ENCODE results near the gene CHTF18.
"Not testable (repeated sequence)": the region's sequence is repeated elsewhere in the genome, so short reads cannot be mapped to it uniquely, and the experiment has no call there.

The CHTF18 gene

GRCh38 chr16:788399-789126 is at the start of gene CHTF18:
Gene CHTF18 (plus strand): TSS chr16:788620. CDS start chr16:788685, 65 bp downstream.
- DNase-seq (ENCODE audit: low spot score): peak; percentile 90

GRCh38 chr16:739560-740458 is 48.6 kb upstream of the CHTF18 start:
- no peak for DNase-seq (ENCODE audit: low spot score)

DNA sequence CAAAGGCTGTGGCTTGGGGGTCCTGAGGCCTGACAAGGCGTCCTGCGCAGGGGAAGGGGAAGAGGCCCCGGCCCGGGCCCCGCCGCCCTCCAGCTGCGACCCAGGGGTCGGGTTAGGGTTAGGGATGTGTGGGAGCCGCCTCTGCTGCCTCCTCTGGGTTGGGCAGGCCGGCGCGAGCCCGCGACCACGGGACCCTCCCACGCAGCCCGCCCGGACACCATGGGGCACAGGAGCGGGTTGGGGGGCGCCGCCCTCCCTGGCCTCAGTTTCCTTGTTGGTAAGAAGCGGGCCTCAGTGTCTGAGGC is 48.0 kb upstream of the CHTF18 start:
- no peak for DNase-seq (ENCODE audit: low spot score)

DNA sequence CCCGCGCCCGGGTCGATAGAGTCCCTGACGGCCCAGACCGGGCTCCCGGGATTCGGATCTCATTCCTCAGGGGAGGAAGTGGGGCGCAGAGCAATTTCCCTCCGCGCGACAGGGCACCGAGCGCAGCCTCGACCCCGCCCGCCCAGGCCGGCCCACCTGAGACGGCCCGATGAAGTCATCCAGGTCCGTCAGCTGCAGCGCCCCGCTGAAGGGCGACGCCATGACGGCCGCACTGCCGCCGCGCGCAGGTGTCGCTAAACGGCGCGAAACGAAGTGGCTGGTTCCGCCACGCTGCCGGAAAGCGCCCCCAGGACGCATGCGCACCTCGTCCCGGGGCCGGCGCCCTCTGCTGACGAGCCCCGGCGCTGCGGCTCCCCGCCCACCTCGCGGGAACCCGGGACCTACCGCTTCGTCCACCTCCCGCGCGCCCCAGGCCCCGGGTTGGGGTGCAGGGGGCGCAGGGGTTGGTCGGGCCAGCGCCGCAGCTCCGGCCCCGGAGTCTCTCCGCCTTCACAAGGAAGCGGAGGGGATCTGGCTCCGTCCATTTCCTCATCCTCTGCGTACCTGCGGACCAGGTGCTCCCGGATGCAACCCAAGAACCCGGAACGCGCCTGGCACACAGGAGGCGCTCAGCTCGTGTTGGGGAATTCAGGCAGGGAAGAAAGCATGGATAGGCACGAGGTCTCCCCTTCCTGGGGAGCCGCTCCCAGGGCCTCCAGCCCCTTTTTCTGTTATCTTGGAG is 47.5 kb upstream of the CHTF18 start, which contains the start of gene CIAO3:
Gene CIAO3, minus strand, starts transcription at position 234 of the 742 bp plus-strand sequence. Its CDS starts 12 bp downstream, at position 222.
- DNase-seq (ENCODE audit: low spot score): peak; percentile 92

- DNase-seq (ENCODE audit: low spot score): no peak
Measured at GRCh38 chr16:741986-742629, 46.3 kb upstream of the CHTF18 start.

DNA sequence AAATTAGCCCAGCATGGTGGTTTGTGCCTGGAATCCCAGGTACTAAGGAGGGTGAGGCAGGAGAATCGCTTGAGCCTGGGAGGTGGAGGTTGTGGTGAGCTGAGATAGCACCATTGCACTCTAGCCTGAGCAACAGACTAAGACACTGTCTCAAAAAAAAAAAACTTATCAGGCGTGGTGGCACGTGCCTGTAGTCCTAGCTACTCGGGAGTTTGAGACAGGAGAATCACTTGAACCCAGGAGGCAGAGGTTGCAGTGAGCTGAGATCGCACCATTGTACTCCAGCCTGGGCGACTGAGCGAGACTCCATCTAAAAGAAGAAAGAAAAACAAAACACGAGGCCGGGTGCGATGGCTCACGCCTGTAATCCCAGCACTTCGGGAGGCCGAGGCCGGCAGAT is 45.5 kb upstream of the CHTF18 start:
- DNase-seq (ENCODE audit: low spot score): not testable (repeated sequence)

DNA sequence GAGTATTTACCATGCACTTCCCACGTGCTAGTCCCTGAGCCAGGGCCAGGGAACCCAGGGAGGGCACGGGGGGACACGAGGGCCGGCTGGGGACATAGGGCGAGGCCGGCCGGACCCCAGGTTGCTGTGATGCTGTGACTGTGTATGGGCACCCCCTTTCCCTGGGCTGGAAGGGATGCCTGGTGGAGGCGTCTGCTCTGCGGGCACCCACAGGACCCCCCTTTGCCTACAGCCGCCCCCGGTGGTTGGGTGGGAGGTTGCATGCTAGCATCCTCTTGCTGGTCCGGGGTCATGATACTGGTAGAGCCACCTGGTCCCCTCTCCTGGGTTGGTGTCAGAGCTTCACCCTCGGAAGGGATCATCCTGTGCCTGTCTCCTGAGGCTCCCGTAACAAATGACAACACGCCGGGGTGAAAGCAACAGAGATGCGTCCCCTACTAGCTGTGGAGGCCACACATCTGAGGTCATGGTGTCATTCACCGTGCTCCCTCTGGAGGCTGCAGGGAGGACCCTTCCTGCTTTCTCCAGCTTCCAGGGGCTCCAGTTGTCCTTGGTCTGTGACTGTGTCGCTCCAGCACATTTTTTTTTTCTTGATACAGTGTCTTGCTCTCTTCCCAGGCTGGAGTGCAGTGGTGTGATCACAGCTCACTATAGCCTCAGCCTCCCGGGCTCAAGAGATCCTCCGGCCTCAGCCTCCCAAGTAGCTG is 44.5 kb upstream of the CHTF18 start:
- no peak for DNase-seq (ENCODE audit: low spot score)

DNA sequence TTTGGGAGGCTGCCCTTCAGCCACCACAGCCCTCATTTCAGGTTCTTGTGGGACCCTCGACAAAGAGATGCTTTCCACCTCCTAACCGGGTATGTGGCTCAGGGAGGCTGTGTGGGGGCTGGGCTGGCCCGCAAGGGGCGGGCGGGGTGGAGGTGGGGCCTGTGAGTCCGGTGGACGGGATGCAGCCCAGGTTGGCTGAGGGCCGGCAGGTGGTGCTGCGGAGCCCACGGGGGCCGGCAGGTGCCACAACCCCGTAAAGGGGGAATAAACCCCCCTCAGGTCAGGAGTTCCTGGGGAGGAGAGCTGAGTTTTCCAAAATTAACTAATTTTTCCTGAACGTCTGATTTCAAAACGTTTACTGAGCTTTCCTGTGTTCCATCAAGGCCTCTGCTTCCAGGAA is 42.7 kb upstream of the CHTF18 start:
- DNase-seq (ENCODE audit: low spot score): no peak

GRCh38 chr16:746637-747036 is 41.8 kb upstream of the CHTF18 start:
- no peak for DNase-seq (ENCODE audit: low spot score)

DNA sequence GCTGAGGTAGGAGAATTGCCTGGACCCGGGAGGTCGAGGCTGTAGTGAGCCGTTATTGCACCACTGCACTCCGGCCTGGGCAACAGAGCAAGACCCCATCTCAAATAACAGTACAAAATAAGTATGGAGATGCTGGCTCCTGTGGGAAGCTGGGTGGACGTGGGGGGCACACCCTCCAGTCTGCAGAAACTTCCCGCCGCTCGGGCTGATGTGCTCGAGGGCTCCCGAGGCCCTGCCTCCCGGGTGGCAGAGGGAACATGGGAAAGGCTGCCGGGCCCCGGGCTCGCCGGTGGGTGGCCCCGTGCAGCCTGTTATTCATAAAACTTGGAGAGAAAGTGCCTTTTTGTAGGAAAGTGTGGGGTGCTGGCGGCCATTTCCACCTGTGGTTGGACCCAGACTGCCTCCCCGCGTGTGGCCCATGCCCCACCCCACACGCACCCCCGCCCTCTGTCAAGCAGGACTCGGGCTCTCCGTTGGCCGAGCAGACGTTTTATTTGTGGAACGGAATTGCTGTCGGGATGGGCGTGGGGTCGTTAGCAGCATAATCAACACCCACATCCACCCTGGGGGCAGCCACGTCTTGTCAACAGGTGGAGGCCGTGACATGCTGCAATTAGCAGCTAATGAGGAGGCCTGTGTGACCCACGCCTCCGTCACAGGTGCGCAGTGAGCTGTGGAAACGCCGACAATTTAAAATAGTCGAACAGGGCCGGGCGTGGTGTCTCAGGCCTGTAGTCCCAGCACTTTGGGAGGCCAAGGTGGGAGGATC is 40.3 kb upstream of the CHTF18 start:
- DNase-seq (ENCODE audit: low spot score): no peak

DNA sequence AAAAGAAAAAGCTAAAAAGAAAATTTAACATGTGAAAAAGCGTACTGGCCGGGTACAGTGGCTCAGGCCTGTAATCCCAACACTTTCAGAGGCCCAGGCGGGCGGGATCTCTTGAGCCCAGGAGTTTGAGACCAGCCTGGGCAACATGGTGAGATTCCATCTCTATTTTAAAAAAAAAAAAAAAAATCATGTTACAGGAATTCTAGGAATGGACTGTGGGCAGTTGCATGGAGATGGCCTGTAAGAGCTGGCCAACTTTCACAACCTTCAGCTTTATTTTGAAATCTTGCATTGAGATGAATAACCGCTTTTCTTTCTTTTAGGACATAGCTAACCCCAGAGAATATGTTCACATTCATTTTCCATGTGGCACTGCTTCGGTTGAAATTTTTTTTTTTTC is 39.4 kb upstream of the CHTF18 start:
- no peak for DNase-seq (ENCODE audit: low spot score)

DNA sequence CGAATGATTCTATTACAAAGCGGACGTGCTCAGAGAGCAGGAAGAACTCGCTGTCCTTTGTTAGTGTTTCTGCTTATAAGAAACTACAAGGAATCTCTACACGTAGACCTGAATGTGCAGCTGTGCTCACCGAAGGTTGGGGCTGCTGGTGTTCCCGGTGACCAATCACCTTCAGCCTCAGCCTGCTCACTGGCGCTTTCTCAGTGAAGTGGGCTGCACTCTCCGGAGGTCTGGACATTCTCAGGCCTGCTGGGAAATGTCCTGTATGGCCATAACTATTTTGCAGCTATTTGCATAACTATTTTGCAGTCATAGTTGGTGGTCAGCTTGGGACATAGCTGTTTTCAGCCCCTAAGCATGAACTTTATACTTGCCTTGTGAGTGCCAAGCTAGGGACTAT is 37.9 kb upstream of the CHTF18 start:
- no peak for DNase-seq (ENCODE audit: low spot score)

GRCh38 chr16:751152-752006 is 37.0 kb upstream of the CHTF18 start:
- no peak for DNase-seq (ENCODE audit: low spot score)

- no peak for DNase-seq (ENCODE audit: low spot score)
Measured at GRCh38 chr16:752007-752312, 36.5 kb upstream of the CHTF18 start.

DNA sequence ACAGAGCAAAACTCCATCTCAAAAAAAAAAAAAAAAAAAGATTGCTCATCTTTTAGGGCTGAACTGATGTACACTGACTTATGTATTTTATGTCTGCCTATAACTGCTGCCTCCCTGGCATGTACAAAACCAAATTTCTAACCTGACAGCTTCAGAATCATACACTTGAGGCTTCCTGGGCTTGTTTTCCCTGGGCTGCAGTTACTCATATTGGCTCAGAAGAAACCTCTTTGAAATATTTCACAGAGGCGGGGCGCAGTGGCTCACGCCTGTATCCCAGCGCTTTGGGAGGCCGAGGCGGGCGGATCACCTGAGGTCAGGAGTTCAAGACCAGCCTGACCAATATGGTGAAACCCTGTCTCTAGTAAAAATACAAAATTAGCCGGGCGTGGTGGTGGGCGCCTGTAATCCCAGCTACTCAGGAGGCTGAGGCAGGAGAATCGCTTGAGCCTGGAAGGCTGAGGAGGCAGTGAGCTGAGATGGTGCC is 34.3 kb upstream of the CHTF18 start:
- not testable (repeated sequence) for DNase-seq (ENCODE audit: low spot score)

- no peak for DNase-seq (ENCODE audit: low spot score)
Measured at GRCh38 chr16:754656-755055, 33.8 kb upstream of the CHTF18 start.

- DNase-seq (ENCODE audit: low spot score): no peak
Measured at GRCh38 chr16:756428-756827, 32.0 kb upstream of the CHTF18 start.

GRCh38 chr16:759110-759910 is 29.1 kb upstream of the CHTF18 start:
- no peak for DNase-seq (ENCODE audit: low spot score)

GRCh38 chr16:760065-760464 is 28.4 kb upstream of the CHTF18 start:
- DNase-seq (ENCODE audit: low spot score): no peak

All from RKO (cell line).